ENCODE data around the gene IPO13.

IPO13 gene

DNA sequence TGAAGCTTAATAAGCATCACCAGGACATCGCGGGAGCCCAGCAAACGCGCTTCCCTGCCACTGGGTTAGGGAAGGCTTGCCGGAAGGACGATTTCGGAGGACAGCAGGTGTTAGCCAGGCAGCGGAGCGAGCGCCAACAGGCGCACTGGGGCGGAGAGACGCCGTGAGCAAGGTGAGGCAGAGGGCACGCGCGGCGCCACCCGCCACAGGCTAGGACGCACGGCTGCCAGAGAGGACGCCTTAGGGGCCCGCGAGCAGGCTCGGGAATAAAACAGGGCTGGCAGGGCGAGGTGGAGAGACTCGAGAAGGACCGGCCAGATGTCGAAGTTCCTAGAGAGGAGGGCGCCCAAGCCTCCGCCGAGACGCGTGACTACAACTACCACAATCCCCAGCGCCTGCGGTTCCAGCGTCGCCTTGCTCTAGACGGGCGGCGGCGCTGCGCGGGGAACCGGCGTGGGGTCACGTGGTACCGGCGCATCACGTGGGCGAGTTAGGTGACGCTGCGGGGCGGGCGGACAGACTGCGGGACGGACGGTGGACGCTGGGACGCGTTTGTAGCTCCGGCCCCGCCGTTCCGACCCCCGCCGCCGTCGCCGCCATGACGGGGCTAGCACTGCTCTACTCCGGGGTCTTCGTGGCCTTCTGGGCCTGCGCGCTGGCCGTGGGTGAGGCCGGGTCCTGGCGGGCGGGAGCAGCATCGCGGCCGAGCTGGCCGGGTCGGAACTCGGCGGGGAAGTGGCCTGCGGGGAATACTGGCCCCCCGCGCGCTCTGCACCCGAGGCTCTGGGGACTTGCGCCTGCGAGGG is 27.9 kb downstream of the IPO13 start, which contains the start of gene ATP6V0B:
ATP6V0B (plus strand) TSS at position 518 of the 806 bp plus-strand sequence; CDS start at position 599, 81 bp downstream.
- DNase-seq: peak; percentile 95

- DNase-seq: no peak
Measured at GRCh38 chr1:43975249-43975961, 28.7 kb downstream of the IPO13 start.

GRCh38 chr1:43976045-43976444 is 29.3 kb downstream of the IPO13 start:
- no peak for DNase-seq

GRCh38 chr1:43976890-43977289 is 30.1 kb downstream of the IPO13 start:
- DNase-seq: no peak

DNA sequence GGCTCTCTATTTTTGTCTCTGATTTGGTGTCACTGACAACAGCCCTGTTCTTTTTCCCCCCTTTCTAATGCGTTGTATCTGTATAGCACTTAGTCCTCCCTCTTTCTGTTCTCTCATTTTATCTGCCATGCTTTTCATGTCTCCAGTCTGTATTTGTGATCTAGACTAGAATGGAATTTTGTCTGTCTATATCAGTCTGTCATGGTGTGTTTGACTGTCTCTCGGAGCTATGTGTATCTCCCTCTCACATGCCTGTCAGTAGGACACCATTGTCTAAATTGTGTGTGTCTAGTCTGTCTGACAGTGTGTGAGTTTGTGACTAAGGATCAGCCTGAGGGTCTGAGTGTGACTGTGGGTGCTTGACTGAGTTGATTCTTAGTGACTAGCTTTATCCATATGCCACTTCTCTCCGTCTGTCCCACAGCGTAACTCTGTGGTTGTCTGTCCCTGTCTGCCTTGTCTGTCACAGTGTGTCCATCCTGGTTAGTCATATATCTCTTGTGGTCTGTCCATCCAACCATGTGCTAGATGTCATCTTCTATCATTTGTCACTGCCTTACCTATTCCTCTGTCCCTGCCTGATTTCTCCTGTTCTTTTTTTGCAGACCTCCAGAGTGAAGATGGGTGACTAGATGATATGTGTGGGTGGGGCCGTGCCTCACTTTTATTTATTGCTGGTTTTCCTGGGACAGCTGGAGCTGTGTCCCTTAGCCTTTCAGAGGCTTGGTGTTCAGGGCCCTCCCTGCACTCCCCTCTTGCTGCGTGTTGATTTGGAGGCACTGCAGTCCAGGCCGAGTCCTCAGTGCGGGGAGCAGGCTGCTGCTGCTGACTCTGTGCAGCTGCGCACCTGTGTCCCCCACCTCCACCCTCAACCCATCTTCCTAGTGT is 30.9 kb downstream of the IPO13 start:
- no peak for DNase-seq

DNA sequence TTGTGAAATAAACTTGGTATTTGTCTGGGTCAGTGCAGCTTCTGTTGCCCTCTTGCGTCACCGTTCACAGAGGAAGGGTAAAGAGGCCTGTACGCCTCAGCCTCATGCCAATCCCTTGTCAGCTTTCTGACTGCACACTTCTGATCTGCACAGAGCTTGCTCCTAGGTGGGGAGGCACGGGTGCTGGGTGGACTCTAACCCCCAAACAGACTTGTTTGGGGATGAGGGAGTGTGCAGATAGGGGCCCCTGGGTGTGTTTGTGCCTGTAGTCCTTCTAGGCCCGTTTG is 31.5 kb downstream of the IPO13 start:
- no peak for DNase-seq

GRCh38 chr1:43978551-43979260 is 32.0 kb downstream of the IPO13 start, which contains the start of gene B4GALT2:
TSS of gene B4GALT2 (plus strand) at chr1:43979210. CDS start at chr1:43981161, 1,951 bp downstream.
- DNase-seq: peak; percentile 19

DNA sequence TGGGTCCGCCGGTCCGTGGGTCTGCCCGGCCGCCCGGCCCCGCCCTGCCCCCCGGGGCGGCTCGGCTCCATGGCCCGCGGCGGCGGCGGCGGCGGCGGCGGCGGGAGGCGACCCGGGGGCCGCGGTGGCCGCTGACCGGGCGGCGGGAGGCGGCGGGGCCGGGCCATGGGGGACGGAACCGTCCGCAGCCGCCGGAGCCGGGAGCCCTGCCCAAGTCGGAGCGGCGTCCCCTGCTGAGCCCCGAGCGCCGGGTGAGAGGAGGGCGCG is 32.4 kb downstream of the IPO13 start:
- no peak for DNase-seq

- peak; percentile 10 for DNase-seq
Measured at GRCh38 chr1:43979528-43980254, 32.9 kb downstream of the IPO13 start.

- DNase-seq: no peak
Measured at GRCh38 chr1:43980255-43981134, 33.7 kb downstream of the IPO13 start.

DNA sequence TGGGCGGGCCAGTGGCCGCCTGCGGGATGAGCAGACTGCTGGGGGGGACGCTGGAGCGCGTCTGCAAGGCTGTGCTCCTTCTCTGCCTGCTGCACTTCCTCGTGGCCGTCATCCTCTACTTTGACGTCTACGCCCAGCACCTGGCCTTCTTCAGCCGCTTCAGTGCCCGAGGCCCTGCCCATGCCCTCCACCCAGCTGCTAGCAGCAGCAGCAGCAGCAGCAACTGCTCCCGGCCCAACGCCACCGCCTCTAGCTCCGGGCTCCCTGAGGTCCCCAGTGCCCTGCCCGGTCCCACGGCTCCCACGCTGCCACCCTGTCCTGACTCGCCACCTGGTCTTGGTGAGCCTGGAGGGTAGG is 34.4 kb downstream of the IPO13 start:
- no peak for DNase-seq

GRCh38 chr1:43981636-43982035 is 34.9 kb downstream of the IPO13 start:
- no peak for DNase-seq

GRCh38 chr1:43982241-43982640 is 35.5 kb downstream of the IPO13 start:
- DNase-seq: no peak

DNA sequence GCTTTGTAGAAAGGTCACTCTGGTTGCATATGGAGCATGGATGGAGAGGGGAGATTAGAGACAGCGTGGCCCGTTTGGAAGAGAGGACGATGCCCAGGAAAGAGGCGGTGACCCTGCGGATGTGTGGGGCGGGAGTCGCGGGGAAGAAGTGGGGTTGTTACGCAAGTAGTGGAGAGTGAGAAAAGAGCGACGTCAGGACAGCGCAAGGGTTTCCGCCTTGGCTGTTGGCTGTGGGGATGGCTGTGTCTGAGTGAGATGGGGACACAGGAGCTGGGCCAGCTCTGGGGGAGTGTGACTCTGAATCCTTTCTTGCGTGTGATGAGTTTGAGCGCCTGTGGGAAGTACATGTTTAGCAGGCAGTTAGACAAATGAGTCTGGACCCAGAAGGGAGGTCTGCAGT is 36.1 kb downstream of the IPO13 start:
- DNase-seq: no peak

- DNase-seq: no peak
Measured at GRCh38 chr1:43983253-43983899, 36.6 kb downstream of the IPO13 start.

- no peak for DNase-seq
Measured at GRCh38 chr1:43984855-43985254, 38.1 kb downstream of the IPO13 start.

DNA sequence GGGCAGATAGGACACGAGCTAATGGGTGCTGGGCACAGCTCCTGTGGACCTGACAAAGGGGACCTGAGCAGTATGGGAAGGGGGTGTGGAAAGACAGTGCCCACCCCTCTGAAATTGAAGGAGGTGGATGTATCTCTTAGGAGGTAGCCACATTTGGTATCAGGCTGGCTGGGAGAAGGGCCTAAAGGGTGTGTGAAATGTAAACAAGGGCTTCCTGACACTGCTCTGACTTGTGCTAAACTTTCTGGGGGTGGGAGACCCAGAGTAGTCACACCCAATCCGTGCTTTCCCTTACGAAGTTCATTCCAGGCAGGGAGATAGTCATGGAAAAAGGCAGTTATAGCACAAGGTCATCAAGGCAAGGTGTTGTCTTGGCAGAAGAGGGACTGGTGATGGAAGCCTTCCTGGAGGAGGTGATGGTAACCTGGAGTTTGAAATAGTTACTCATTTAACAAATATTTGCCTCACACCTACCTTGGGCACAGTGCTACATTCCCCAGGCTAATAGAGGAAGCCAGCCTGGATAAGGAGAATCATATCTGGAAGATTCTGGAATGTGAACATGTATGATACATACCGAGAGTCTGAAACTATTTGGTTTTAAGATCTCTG is 39.3 kb downstream of the IPO13 start:
- DNase-seq: no peak

- DNase-seq: no peak
Measured at GRCh38 chr1:43986712-43987111, 40.0 kb downstream of the IPO13 start.

- DNase-seq: no peak
Measured at GRCh38 chr1:43987159-43987902, 40.6 kb downstream of the IPO13 start.
